ENCODE data around the gene SPATA7. TPM values are rescaled to one million over a fixed set of nuclear protein-coding genes. Genes with fewer than 3 reads are reported as not detected.

Gene SPATA7
- total and polyA plus RNA-seq, 8 donors = 0.58 to 30.3 (median 20.3) TPM

- H3K27me3 ChIP-seq = no peaks in the 10 kb centered on the region
- peak overlapping the region; percentile 73 to 92 (median 88) for H3K4me3 ChIP-seq
- TF ChIP-seq CTCF (IDR thresholded peaks at IDR 0.05) (no peak), POLR2AphosphoS5 (IDR thresholded peaks at IDR 0.05) (no peak), EP300 (IDR thresholded peaks at IDR 0.05) (no peak)
- WGBS, 5 donors = 27 to 34% (median 32%) methylated on average over 9 of the region's 9 CpGs
- peak overlapping the region in 4 of 5 donors; percentile 80 to 92 (median 86) for H3K27ac ChIP-seq
- intact Hi-C loops (cut with DNase I; ENCODE audit: low total_unique reads) = no loop called here
- no peaks in the 10 kb centered on the region for H3K9me3 ChIP-seq
- H3K36me3 ChIP-seq = peaks cover 0 to 1% (median 0%) of the 10 kb centered on the region in 4 donors
- peaks cover 0 to 26% (median 17%) of the 10 kb centered on the region in 4 donors for H3K4me1 ChIP-seq
- DNase-seq = peak in 1 of 2 donors; percentile 18
Measured at GRCh38 chr14:88386256-88386794, 868 bp downstream of the SPATA7 start.

GRCh38 chr14:88388741-88389282 lies 3.4 kb downstream of the SPATA7 start:
- intact Hi-C loops (cut with DNase I; ENCODE audit: low total_unique reads) = no loop called here
- H3K9me3 ChIP-seq = no peaks in the 10 kb centered on the region
- TF ChIP-seq POLR2A (IDR thresholded peaks at IDR 0.05) (no peak), POLR2AphosphoS5 (IDR thresholded peaks at IDR 0.05) (no peak), CTCF (IDR thresholded peaks at IDR 0.05) (no peak), EP300 (IDR thresholded peaks at IDR 0.05) (no peak)

GRCh38 chr14:88392609-88393008 lies 7.2 kb downstream of the SPATA7 start:
- Histone ChIP-seq H3K9me3 (no peaks in the 10 kb centered on the region), H3K4me3 (no peak overlapping the region), H3K27me3 (no peaks in the 10 kb centered on the region), H3K36me3 (peaks cover 0 to 38% (median 34%) of the 10 kb centered on the region in 4 donors), H3K27ac (no peak overlapping the region), H3K4me1 (peaks cover 0 to 3% (median 0%) of the 10 kb centered on the region in 4 donors)
- intact Hi-C loops (cut with DNase I; ENCODE audit: low total_unique reads) = no loop called here
- DNase-seq = no peak
- 91 to 98% (median 94%) methylated on average over 2 of the region's 2 CpGs for WGBS, 5 donors
- TF ChIP-seq POLR2AphosphoS5 (IDR thresholded peaks at IDR 0.05) = no peak
- no peak for TF ChIP-seq EP300 (IDR thresholded peaks at IDR 0.05)
- no peak for TF ChIP-seq CTCF (IDR thresholded peaks at IDR 0.05)
- TF ChIP-seq POLR2A (IDR thresholded peaks at IDR 0.05) = no peak

More at GRCh38 chr14:88388741-88389282, 3.4 kb downstream of the SPATA7 start:
- WGBS, 5 donors = 82 to 89% (median 85%) methylated on average over 6 of the region's 6 CpGs
- H3K27ac ChIP-seq = no peak overlapping the region
- H3K4me1 ChIP-seq = peaks cover 0 to 26% (median 17%) of the 10 kb centered on the region in 4 donors
- H3K36me3 ChIP-seq = peaks cover 0 to 13% (median 10%) of the 10 kb centered on the region in 4 donors
- no peak overlapping the region for H3K4me3 ChIP-seq
- no peak for DNase-seq
- H3K27me3 ChIP-seq = no peaks in the 10 kb centered on the region

GRCh38 chr14:88411039-88411438 lies 25.6 kb downstream of the SPATA7 start:
- intact Hi-C loops (cut with DNase I; ENCODE audit: low total_unique reads) = no loop called here
- DNase-seq = no peak
- 89 to 97% (median 95%) methylated on average over 4 to 5 of the region's 5 CpGs for WGBS, 5 donors
- no peak overlapping the region for H3K4me3 ChIP-seq
- peaks cover 8 to 57% (median 27%) of the 10 kb centered on the region in 4 donors for H3K36me3 ChIP-seq
- H3K9me3 ChIP-seq = peaks cover 0 to 21% (median 3%) of the 10 kb centered on the region in 4 donors
- no peaks in the 10 kb centered on the region for H3K4me1 ChIP-seq
- no peak overlapping the region for H3K27ac ChIP-seq
- H3K27me3 ChIP-seq = no peaks in the 10 kb centered on the region
- TF ChIP-seq POLR2AphosphoS5 (IDR thresholded peaks at IDR 0.05) = no peak

GRCh38 chr14:88417594-88417993 lies 32.1 kb downstream of the SPATA7 start:
- Histone ChIP-seq H3K9me3 (peaks cover 0 to 26% (median 10%) of the 10 kb centered on the region in 4 donors), H3K27me3 (no peaks in the 10 kb centered on the region), H3K4me3 (no peak overlapping the region), H3K27ac (no peak overlapping the region), H3K36me3 (peaks cover 14 to 56% (median 34%) of the 10 kb centered on the region in 4 donors), H3K4me1 (peaks cover 0 to 14% (median 11%) of the 10 kb centered on the region in 4 donors)
- intact Hi-C loops (cut with DNase I; ENCODE audit: low total_unique reads) = no loop called here
- no peak for DNase-seq
- TF ChIP-seq POLR2A (IDR thresholded peaks at IDR 0.05) = no peak
- no peak for TF ChIP-seq POLR2AphosphoS5 (IDR thresholded peaks at IDR 0.05)
- TF ChIP-seq EP300 (IDR thresholded peaks at IDR 0.05) = no peak
- TF ChIP-seq CTCF (IDR thresholded peaks at IDR 0.05) = no peak

All from stomach (tissue), 9 donors.